ENCODE data around the gene RIPOR3. TPM values are rescaled to one million over a fixed set of nuclear protein-coding genes. Genes with fewer than 3 reads are reported as not detected.

RIPOR3 gene
- total RNA-seq, 3 donors from 2014 or later (not counting 1 experiment from before 2014, with no cell fraction given): 0.45 TPM; not detected in 2

DNA sequence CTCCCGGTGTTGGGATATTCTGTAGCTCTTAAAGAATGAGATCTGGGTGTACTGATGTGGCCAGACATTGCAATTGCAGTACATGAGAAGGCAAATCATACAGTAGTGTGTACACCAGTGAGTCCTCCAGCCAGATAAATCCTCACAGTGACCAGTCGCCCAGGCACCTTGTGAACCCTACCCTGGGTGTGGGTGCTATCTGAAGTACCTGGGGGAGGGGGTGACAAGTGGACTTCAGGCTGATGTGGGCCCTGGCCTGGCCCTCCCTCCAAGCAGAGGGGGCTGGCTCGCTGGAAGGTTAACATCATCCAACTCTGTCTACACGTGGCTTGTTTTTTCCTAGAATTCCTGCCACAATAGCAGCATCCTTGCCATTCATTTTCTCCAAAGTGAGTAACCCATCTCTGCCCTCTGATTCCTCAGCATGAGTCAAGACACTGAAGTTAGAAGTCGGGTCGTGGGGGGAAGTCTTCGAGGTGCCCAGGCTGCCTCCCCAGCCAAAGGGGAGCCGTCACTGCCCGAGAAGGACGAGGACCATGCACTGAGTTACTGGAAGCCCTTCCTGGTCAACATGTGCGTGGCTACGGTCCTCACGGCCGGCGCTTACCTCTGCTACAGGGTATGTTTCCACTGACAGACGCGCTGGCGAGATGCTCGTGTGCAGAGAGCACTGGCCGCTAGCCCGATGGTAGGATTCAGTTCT lies 110.3 kb downstream of the RIPOR3 start:
- DNase-seq (no peak), ATAC-seq (no peak)
- WGBS (ENCODE audit: insufficient coverage): 97% methylated on average over 21 of the region's 21 CpGs
- Histone ChIP-seq H3K27ac (ENCODE audit: low read length) (no peak overlapping the region), H3K4me3 (ENCODE audit: low read length) (no peak overlapping the region), H3K36me3 (ENCODE audit: control insufficient read depth, insufficient read depth, low read length) (peaks cover 82% of the 10 kb centered on the region), H3K4me1 (ENCODE audit: control insufficient read depth, insufficient read depth, low read length) (no peaks in the 10 kb centered on the region), H3K9me3 (ENCODE audit: control insufficient read depth, insufficient read depth, low read length) (no peaks in the 10 kb centered on the region), H3K27me3 (ENCODE audit: control insufficient read depth, insufficient read depth, low read length) (no peaks in the 10 kb centered on the region)
- Mint-ChIP-seq H3K4me3 (no peak overlapping the region), H3K4me1 (peaks cover 0 to 7% of the 10 kb centered on the region in 2 donors), H3K27ac (no peak overlapping the region), H3K9me3 (no peaks in the 10 kb centered on the region), H3K27me3 (ENCODE audit: low read depth in 2 of 2) (no peaks in the 10 kb centered on the region), H3K36me3 (peaks cover 7% of the 10 kb centered on the region)
- intact Hi-C loops (cut with micrococcal nuclease): loop anchor here (1.0 kb wide), 1 partner anchor 103 kb away; no protein-coding TSS in a partner anchor
- TF ChIP-seq CTCF (IDR thresholded peaks at IDR 0.05): no peak

DNA sequence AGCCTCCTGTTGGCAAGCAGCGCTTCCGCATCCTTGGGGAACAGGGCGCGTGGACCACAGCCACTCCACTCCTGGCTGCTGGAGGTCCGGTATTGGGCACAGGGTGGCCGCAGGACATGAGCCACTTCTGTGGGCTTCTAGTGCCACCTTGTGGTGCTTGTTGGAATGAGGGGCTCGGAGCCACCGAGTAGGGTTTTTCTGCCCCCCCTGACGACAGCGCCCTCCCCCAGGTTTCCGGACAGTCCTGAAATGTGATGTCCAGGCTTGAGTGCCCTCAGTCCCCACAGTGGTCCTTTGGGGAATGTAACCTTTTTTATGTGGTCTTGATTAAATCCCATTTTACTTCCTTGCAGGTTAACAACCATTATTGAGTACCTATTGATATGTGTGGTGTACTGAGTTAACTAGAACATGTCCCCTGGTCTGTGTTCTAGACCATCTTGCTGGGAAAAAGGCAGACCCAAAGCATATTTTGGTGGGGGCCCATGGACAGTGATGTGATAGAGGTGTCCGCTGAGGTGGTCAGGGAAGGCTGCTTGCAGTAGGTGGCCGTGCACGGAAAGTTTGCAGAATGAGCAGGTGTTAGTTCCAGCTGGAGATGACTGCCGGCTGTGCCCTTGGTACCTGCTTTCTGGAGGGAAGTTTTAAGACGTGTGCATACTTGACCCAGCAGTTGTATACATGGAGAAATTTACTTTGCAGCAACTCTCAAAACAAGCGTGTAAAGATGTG lies 111.2 kb downstream of the RIPOR3 start:
- WGBS (ENCODE audit: insufficient coverage): 74% methylated on average over 17 of the region's 17 CpGs
- Mint-ChIP-seq H3K27me3 (ENCODE audit: low read depth in 2 of 2) (no peaks in the 10 kb centered on the region), H3K36me3 (peaks cover 7% of the 10 kb centered on the region), H3K9me3 (no peaks in the 10 kb centered on the region), H3K4me3 (no peak overlapping the region), H3K4me1 (peaks cover 0 to 12% of the 10 kb centered on the region in 2 donors), H3K27ac (no peak overlapping the region)
- Histone ChIP-seq H3K27me3 (ENCODE audit: control insufficient read depth, insufficient read depth, low read length) (no peaks in the 10 kb centered on the region), H3K4me3 (ENCODE audit: low read length) (no peak overlapping the region), H3K27ac (ENCODE audit: low read length) (no peak overlapping the region), H3K9me3 (ENCODE audit: control insufficient read depth, insufficient read depth, low read length) (no peaks in the 10 kb centered on the region), H3K4me1 (ENCODE audit: control insufficient read depth, insufficient read depth, low read length) (no peaks in the 10 kb centered on the region), H3K36me3 (ENCODE audit: control insufficient read depth, insufficient read depth, low read length) (peaks cover 80% of the 10 kb centered on the region)
- ATAC-seq (peak; percentile 55 to 66 (median 66)), DNase-seq (peak; percentile 49 to 70)
- intact Hi-C loops (cut with micrococcal nuclease): loop anchor here (1.0 kb wide), 1 partner anchor 102 kb away; no protein-coding TSS in a partner anchor
- TF ChIP-seq CTCF (IDR thresholded peaks at IDR 0.05): peak; percentile 68

- no peak overlapping the region for H3K27ac ChIP-seq (ENCODE audit: low read length)
- H3K27ac Mint-ChIP-seq: no peak overlapping the region
- no peak for ATAC-seq
These were observed 111.8 kb downstream of the RIPOR3 start for GRCh38 chr20:50579511-50579910.

More at GRCh38 chr20:50579511-50579910, 111.8 kb downstream of the RIPOR3 start:
- Histone ChIP-seq H3K4me3 (ENCODE audit: low read length) (no peak overlapping the region), H3K9me3 (ENCODE audit: control insufficient read depth, insufficient read depth, low read length) (no peaks in the 10 kb centered on the region), H3K36me3 (ENCODE audit: control insufficient read depth, insufficient read depth, low read length) (peaks cover 83% of the 10 kb centered on the region), H3K4me1 (ENCODE audit: control insufficient read depth, insufficient read depth, low read length) (no peaks in the 10 kb centered on the region), H3K27me3 (ENCODE audit: control insufficient read depth, insufficient read depth, low read length) (no peaks in the 10 kb centered on the region)
- intact Hi-C loops (cut with micrococcal nuclease): no loop called here
- H3K36me3 Mint-ChIP-seq: peaks cover 7% of the 10 kb centered on the region
- no peak for TF ChIP-seq CTCF (IDR thresholded peaks at IDR 0.05)
- no peaks in the 10 kb centered on the region for H3K9me3 Mint-ChIP-seq
- 82% methylated on average over 8 of the region's 10 CpGs for WGBS (ENCODE audit: insufficient coverage)
- H3K27me3 Mint-ChIP-seq (ENCODE audit: low read depth in 2 of 2): no peaks in the 10 kb centered on the region
- H3K4me3 Mint-ChIP-seq: no peak overlapping the region
- H3K4me1 Mint-ChIP-seq: peaks cover 0 to 18% of the 10 kb centered on the region in 2 donors
- DNase-seq: no peak

Data from natural killer cell (primary cell).